Small intestine (tissue), 7 donors: ENCODE data around the gene MLLT1. TPM values are rescaled to one million over a fixed set of nuclear protein-coding genes. Genes with fewer than 3 reads are reported as not detected.
A peak's percentile ranks its signal among the peaks of the same experiment; 100 is the strongest.

Experiments
- DNase-seq, 2 donors: peaks; one replicate each; pipeline versions ENCODE4 v3.0.0 to v3.0.0-alpha.2; 2013
- FAIRE-seq: peaks from 2 replicates; lab custom pipeline; 2012; peaks lifted over from hg19 to GRCh38; lab: Jason Lieb, UNC
- H3K27ac ChIP-seq, 3 donors: one replicate each; pipeline ENCODE4 v1.5.1; 2013; ENCODE audit warnings: low read length in 2 of 3, mild to moderate bottlenecking in 2 of 3, control low read depth in 1 of 3, inconsistent platforms in 1 of 3, low read depth in 1 of 3, moderate library complexity in 1 of 3
- H3K27me3 ChIP-seq, 3 donors: one replicate each; pipeline ENCODE4 v1.6.1; 2013; ENCODE audit warnings: low read length in 3 of 3, inconsistent platforms in 1 of 3; ENCODE audit not compliant: control insufficient read depth in 3 of 3, insufficient read depth in 3 of 3
- H3K36me3 ChIP-seq, 3 donors: one replicate each; pipeline ENCODE4 v1.6.1; 2013; ENCODE audit warnings: low read length in 3 of 3, inconsistent platforms in 1 of 3, low read depth in 1 of 3, mild to moderate bottlenecking in 1 of 3, moderate library complexity in 1 of 3; ENCODE audit not compliant: control insufficient read depth in 3 of 3, insufficient read depth in 2 of 3
- H3K4me1 ChIP-seq, 3 donors: one replicate each; pipeline ENCODE4 v1.6.1; 2013; ENCODE audit warnings: low read length in 2 of 3, inconsistent platforms in 1 of 3, low read depth in 1 of 3, mild to moderate bottlenecking in 1 of 3, moderate library complexity in 1 of 3; ENCODE audit not compliant: control insufficient read depth in 3 of 3, insufficient read depth in 2 of 3
- H3K4me3 ChIP-seq, 3 donors: one replicate each; pipeline ENCODE4 v1.5.1; 2013; ENCODE audit warnings: low read length in 3 of 3, control low read depth in 1 of 3, inconsistent platforms in 1 of 3, low read depth in 1 of 3, mild to moderate bottlenecking in 1 of 3, moderate library complexity in 1 of 3
- H3K9me3 ChIP-seq, 2 donors: one replicate each; pipeline ENCODE4 v1.6.1; 2013; ENCODE audit warnings: low read depth in 1 of 2, low read length in 1 of 2; ENCODE audit not compliant: control insufficient read depth in 2 of 2, insufficient read depth in 1 of 2
- WGBS, 3 donors: extraction: QIAGEN DNeasy Blood & Tissue Kit; methylation state at CpG; one replicate each; pipeline ENCODE4 v1.1.7; 2013; 5-methylcytosine and 5-hydroxymethylcytosine counted together
- polyA plus RNA-seq, 4 donors: library from polyadenylated mRNA; stranded (reverse) in 3 of 4; unstranded in 1 of 4; fragments of 200-250 nt in 3 of 4; fragments of 120-200 nt in 1 of 4; gene quantifications; one replicate each; pipeline versions ENCODE4 v1.2.1 to v1.2.3, GENCODE V29; 2013
- donor health status: healthy with polysubstance abuse.
- donor health status: control.
- donor health status: control.
- donor health status: Bipolar disorder and iron deficiency.
- donor health status: healthy.

Gene MLLT1
- polyA plus RNA-seq, 4 donors: 15.1 to 42.2 (median 21.9) TPM

GRCh38 chr19:6227936-6228325 is 51.8 kb downstream of the MLLT1 start:
- no peaks in the 10 kb centered on the region for H3K27me3 ChIP-seq
- 88 to 91% (median 89%) methylated on average over 12 of the region's 12 CpGs for WGBS, 3 donors
- peaks cover 4 to 80% (median 12%) of the 10 kb centered on the region in 3 donors for H3K36me3 ChIP-seq
- no peak overlapping the region for H3K27ac ChIP-seq
- DNase-seq: no peak
- H3K4me1 ChIP-seq: peaks cover 0 to 3% (median 0%) of the 10 kb centered on the region in 3 donors
- FAIRE-seq: no peak
- no peak overlapping the region for H3K4me3 ChIP-seq
- no peaks in the 10 kb centered on the region for H3K9me3 ChIP-seq

DNA sequence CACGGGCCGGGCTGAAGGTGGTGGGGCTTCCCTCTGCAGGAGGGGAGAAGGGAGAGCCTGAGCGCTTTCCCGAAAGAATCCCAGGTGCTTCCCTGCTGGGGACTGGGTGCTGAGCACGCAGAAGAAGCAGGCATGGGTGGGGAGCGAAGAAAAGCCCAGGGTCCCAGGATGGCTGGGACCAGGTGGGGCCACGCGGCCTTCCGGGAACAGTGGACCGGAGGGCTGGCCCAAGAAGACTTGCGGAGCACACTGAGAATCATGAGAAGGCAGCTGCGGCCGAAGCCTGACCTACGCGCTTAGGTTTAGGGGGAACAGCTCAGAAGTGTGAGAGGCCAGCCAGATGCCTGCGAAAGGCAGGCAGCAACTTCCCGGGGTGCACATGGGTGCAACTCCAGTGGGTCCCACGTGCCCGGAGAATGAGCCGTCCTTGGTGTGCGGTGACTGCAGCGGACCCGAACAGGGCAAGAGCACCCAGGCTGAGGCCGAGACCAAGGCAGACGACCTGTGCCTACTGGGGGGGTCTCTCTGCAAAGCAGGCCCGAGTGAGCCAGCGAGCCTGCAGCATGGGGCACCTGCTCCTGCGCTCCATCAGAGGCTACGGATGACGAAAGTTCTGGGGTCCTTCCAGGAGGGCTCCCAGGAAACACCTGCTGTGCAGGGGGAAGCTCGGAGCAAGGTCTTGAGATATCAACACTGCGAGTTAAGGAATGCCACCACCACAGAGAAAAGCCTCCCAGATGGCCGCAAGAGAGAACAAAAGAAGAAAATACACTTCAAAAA is 52.4 kb downstream of the MLLT1 start:
- WGBS, 3 donors: 94 to 97% (median 96%) methylated on average over 33 of the region's 33 CpGs
- H3K4me3 ChIP-seq: no peak overlapping the region
- no peaks in the 10 kb centered on the region for H3K4me1 ChIP-seq
- FAIRE-seq (no peak), DNase-seq (no peak)
- H3K27me3 ChIP-seq: no peaks in the 10 kb centered on the region
- H3K27ac ChIP-seq: no peak overlapping the region
- H3K9me3 ChIP-seq: no peaks in the 10 kb centered on the region
- H3K36me3 ChIP-seq: peaks cover 6 to 83% (median 12%) of the 10 kb centered on the region in 3 donors

DNA sequence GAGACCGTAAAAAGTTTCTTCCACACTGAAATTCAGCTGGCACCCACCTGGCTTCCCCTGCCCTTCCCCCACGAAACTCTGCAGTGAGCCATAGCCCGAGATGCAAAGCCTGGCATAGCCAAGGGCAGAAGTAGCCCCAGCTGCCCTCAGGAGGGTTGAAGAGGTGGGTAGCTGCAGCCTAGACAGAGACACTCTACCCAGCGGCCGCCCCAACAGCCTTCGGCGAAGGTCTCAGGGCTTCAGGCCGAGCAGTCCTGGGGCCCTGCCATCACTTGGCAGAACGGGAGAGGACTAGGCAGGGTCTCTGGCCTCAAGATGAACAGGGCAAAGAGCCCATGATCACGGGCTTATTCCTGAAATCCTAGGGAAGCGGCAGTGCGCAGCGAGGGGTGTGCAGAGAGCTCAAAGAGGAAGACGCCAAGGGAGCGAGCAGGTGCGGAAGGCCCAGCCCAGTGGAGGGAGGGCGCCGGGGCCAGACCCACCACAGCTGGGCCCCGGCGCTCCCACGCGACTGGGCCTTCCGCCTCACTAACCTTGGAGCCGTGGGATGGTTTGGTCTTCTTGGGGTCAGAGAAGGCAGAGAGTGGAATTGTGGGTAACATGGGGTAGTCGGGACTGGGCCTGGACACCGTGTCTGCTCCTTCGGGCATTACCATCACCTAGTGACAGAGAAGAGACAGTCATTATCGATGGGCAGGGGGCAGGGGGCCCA is 53.2 kb downstream of the MLLT1 start:
- 91 to 93% (median 93%) methylated on average over 28 of the region's 28 CpGs for WGBS, 3 donors
- Histone ChIP-seq H3K4me1 (no peaks in the 10 kb centered on the region), H3K27me3 (no peaks in the 10 kb centered on the region), H3K9me3 (no peaks in the 10 kb centered on the region), H3K36me3 (peaks cover 9 to 90% (median 14%) of the 10 kb centered on the region in 3 donors), H3K4me3 (no peak overlapping the region), H3K27ac (no peak overlapping the region)
- FAIRE-seq (no peak), DNase-seq (no peak)

DNA sequence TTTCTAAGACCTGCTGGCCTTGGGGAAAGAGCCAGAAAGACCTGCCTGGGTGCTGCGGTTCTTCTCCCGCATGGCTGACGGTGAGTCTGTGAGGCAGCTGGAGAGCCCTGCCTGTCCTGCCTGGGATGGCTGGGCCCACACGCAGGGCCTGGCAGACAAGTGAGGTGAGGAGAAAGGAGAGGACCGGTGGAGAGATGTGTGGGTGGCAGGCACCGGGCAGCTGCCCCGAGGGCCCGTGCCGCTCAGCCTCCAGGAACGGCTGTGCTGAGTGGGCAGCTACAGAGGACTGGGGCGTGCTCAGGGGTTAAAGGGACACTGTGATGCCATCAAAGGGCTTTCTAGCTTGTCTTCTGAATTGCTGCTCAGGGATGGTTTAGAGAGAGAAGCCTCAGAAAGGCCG is 53.8 kb downstream of the MLLT1 start:
- WGBS, 3 donors: 91 to 94% (median 93%) methylated on average over 12 of the region's 12 CpGs
- no peak overlapping the region for H3K4me3 ChIP-seq
- DNase-seq (no peak), FAIRE-seq (no peak)
- no peaks in the 10 kb centered on the region for H3K9me3 ChIP-seq
- no peaks in the 10 kb centered on the region for H3K4me1 ChIP-seq
- H3K27me3 ChIP-seq: no peaks in the 10 kb centered on the region
- H3K27ac ChIP-seq: no peak overlapping the region
- peaks cover 9 to 93% (median 14%) of the 10 kb centered on the region in 3 donors for H3K36me3 ChIP-seq

GRCh38 chr19:6225232-6225865 is 54.4 kb downstream of the MLLT1 start:
- Histone ChIP-seq H3K9me3 (no peaks in the 10 kb centered on the region), H3K4me3 (no peak overlapping the region), H3K4me1 (peaks cover 0 to 2% (median 0%) of the 10 kb centered on the region in 3 donors), H3K36me3 (peaks cover 9 to 94% (median 18%) of the 10 kb centered on the region in 3 donors), H3K27me3 (no peaks in the 10 kb centered on the region), H3K27ac (no peak overlapping the region)
- no peak for DNase-seq
- WGBS, 3 donors: 91 to 93% (median 92%) methylated on average over 18 of the region's 18 CpGs
- FAIRE-seq: no peak

GRCh38 chr19:6224308-6224675 is 55.5 kb downstream of the MLLT1 start:
- H3K4me3 ChIP-seq: no peak overlapping the region
- peaks cover 10 to 94% (median 18%) of the 10 kb centered on the region in 3 donors for H3K36me3 ChIP-seq
- 47 to 81% (median 61%) methylated on average over 4 of the region's 4 CpGs for WGBS, 3 donors
- DNase-seq (no peak), FAIRE-seq (no peak)
- H3K9me3 ChIP-seq: no peaks in the 10 kb centered on the region
- H3K27ac ChIP-seq: no peak overlapping the region
- H3K4me1 ChIP-seq: peaks cover 0 to 13% (median 0%) of the 10 kb centered on the region in 3 donors
- no peaks in the 10 kb centered on the region for H3K27me3 ChIP-seq

DNA sequence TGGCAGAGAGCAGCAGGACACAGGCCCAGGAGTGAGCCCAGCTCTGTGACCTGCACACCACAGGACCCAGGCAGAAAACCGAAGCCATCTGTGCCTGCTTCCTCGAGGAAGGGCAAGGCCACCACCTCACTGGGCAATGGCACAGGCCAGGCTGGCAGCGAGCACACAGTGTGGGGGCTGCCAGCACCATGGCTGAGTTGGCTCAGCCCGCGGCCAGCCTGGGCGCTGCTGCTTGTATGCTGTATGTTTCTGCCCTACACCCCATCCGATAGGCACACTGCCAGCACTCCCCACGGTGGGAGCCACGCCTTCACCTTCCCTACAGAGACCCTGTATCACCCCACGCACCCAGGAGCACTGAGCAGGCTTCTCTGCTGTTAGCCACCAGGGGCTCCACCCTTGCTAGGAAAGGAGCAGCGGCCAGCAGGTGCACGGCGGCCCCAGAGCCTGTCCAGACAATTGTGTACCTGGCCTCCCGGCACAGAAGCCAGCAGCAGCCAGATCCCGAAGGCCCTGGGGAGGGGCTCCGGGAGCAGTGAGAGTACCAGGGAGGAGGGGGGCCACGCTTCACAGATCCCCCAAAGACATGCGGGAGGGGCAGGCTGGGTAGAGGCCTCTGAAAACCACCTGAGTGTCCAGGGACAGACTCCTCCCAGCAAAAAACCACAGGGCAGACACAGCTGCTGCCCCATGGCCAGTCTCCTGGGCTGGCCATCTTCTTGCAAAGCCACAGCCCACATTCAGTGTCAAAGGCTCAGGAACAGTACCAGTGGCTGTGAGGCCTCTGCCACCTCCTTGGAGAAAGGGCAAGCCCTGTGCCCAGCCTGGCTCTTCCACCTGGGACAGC is 56.1 kb downstream of the MLLT1 start:
- H3K27me3 ChIP-seq: no peaks in the 10 kb centered on the region
- no peak overlapping the region for H3K4me3 ChIP-seq
- WGBS, 3 donors: 41 to 69% (median 47%) methylated on average over 17 to 18 of the region's 18 CpGs
- peaks cover 10 to 94% (median 18%) of the 10 kb centered on the region in 3 donors for H3K36me3 ChIP-seq
- no peaks in the 10 kb centered on the region for H3K9me3 ChIP-seq
- peaks cover 0 to 19% (median 0%) of the 10 kb centered on the region in 3 donors for H3K4me1 ChIP-seq
- H3K27ac ChIP-seq: no peak overlapping the region
- FAIRE-seq: no peak
- DNase-seq: peak in 1 of 2 donors; percentile 21
